ENCODE measurements around the gene CNTNAP3B.
"Not testable (repeated sequence)": the region's sequence is repeated elsewhere in the genome, so short reads cannot be mapped to it uniquely, and the experiment has no call there.

DNA sequence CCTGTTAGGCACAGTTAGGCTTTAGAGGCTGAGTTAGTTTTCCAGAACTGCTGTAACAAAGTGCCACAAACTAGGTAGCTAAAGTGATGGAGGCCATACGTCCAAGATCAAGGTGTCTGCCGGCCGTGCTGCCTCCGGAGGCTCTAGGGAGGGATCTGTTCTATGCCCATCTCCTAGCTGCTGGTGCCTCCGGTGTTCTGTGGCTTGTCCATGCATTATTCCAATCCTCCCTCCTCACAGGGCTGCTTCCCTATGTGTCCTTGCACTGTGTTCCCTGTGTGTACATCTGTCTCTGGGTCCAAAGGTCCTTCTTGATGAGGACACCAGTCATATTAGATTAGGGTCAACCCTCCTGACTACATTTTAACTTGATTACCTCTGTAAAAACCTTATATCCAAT, 54.4 kb downstream of the CNTNAP3B start:
- TF ChIP-seq, protein P1, sequence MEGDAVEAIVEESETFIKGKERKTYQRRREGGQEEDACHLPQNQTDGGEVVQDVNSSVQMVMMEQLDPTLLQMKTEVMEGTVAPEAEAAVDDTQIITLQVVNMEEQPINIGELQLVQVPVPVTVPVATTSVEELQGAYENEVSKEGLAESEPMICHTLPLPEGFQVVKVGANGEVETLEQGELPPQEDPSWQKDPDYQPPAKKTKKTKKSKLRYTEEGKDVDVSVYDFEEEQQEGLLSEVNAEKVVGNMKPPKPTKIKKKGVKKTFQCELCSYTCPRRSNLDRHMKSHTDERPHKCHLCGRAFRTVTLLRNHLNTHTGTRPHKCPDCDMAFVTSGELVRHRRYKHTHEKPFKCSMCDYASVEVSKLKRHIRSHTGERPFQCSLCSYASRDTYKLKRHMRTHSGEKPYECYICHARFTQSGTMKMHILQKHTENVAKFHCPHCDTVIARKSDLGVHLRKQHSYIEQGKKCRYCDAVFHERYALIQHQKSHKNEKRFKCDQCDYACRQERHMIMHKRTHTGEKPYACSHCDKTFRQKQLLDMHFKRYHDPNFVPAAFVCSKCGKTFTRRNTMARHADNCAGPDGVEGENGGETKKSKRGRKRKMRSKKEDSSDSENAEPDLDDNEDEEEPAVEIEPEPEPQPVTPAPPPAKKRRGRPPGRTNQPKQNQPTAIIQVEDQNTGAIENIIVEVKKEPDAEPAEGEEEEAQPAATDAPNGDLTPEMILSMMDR (conservative IDR thresholded peaks at IDR 0.05; ENCODE audit: low read length) = not testable (repeated sequence)
- not testable (repeated sequence) for TF ChIP-seq EZH2phosphoT487 (IDR thresholded peaks at IDR 0.05; ENCODE audit: borderline replicate concordance)

Measured in Loucy (cell line).